Glomerular visceral epithelial cell (primary cell): ENCODE results near the gene LAS1L.
A peak's percentile ranks its signal among the peaks of the same experiment; 100 is the strongest.
"Not testable (repeated sequence)": the region's sequence is repeated elsewhere in the genome, so short reads cannot be mapped to it uniquely, and the experiment has no call there.

Experiments
- DNase-seq: peaks from one replicate; pipeline ENCODE4 v3.0.0-alpha.2; 2016; ENCODE audit errors: extremely low spot score

Gene LAS1L

GRCh38 chrX:65534450-65535292 lies at the start of gene LAS1L:
Gene LAS1L, minus strand, starts transcription at chrX:65534787. Its CDS starts 72 bp downstream, at chrX:65534715.
- peak; percentile 93 for DNase-seq

GRCh38 chrX:65582450-65583082 lies 48.0 kb upstream of the LAS1L start:
- no peak for DNase-seq

GRCh38 chrX:65581661-65582339 lies 47.2 kb upstream of the LAS1L start:
- DNase-seq, result peak; percentile 60

GRCh38 chrX:65578346-65578745 lies 43.8 kb upstream of the LAS1L start:
- no peak for DNase-seq

GRCh38 chrX:65576160-65576559 lies 41.6 kb upstream of the LAS1L start:
- no peak for DNase-seq

GRCh38 chrX:65575022-65575421 lies 40.4 kb upstream of the LAS1L start:
- DNase-seq, result no peak

- DNase-seq, result no peak
Measured at GRCh38 chrX:65574356-65574755, 39.8 kb upstream of the LAS1L start.

- no peak for DNase-seq
Measured at GRCh38 chrX:65572971-65573370, 38.4 kb upstream of the LAS1L start.

GRCh38 chrX:65562850-65563249 lies 28.3 kb upstream of the LAS1L start:
- not testable (repeated sequence) for DNase-seq

- DNase-seq, result no peak
Measured at GRCh38 chrX:65551489-65552339, 17.1 kb upstream of the LAS1L start.

- no peak for DNase-seq
Measured at GRCh38 chrX:65551086-65551485, 16.5 kb upstream of the LAS1L start.

- no peak for DNase-seq
Measured at GRCh38 chrX:65545456-65545855, 10.9 kb upstream of the LAS1L start.

GRCh38 chrX:65537229-65537628 lies 2.6 kb upstream of the LAS1L start:
- DNase-seq, result peak; percentile 25

- DNase-seq, result no peak
Measured at GRCh38 chrX:65536291-65536690, 1.7 kb upstream of the LAS1L start.

- DNase-seq, result no peak
Measured at GRCh38 chrX:65532016-65532415, 2.6 kb downstream of the LAS1L start.

GRCh38 chrX:65528705-65529340 lies 5.8 kb downstream of the LAS1L start:
- DNase-seq, result peak; percentile 35

GRCh38 chrX:65528293-65528692 lies 6.3 kb downstream of the LAS1L start:
- no peak for DNase-seq

- no peak for DNase-seq
Measured at GRCh38 chrX:65524139-65524538, 10.4 kb downstream of the LAS1L start.

- peak; percentile 19 for DNase-seq
Measured at GRCh38 chrX:65522739-65523372, 11.7 kb downstream of the LAS1L start.

GRCh38 chrX:65519530-65519929 lies 15.1 kb downstream of the LAS1L start:
- not testable (repeated sequence) for DNase-seq

- DNase-seq, result not testable (repeated sequence)
Measured at GRCh38 chrX:65518980-65519379, 15.6 kb downstream of the LAS1L start.
